Measurements from ENCODE around the gene RANBP3.
A peak's percentile ranks its signal among the peaks of the same experiment; 100 is the strongest.
"Not testable (repeated sequence)": the region's sequence is repeated elsewhere in the genome, so short reads cannot be mapped to it uniquely, and the experiment has no call there.

RANBP3 gene

DNA sequence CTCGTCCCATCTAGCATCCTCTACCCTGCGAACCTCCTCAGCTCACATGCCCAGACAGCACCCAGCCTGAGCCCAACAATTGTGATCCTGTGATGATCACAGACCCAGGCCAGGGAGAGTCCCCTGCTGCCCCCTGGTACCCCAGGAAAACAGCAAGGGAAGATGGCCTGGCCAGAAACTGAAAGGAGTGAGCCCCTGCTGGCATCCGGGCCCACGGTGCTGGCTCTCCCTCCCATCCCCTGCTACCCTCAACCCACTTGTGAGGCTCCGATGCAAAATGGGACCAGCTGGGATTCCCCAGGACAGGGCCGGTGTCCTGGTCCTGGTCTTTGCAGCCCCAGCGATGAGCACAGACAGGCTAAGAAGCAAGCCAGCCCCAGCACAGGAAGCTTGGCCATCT is 14.1 kb downstream of the RANBP3 start:
- no peak for DNase-seq

DNA sequence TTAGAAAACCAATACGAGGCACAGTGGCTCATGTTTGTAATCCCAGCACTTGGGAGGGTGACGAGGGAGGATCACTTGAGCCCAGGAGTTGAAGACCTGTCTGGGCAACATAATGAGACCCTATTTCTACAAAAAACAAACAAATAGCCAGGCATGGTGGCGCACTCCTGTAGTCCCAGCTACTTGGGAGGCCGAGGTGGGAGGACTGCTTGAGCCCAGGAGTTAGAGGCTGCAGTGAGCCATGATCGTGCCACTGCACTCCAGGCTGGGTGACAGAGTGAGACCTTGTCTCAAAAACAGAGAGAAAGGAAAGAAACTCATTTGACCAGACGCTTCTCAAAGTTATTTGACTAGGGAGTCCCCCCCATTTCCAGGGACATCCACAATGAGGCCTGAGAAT is 14.7 kb downstream of the RANBP3 start:
- DNase-seq, result not testable (repeated sequence)

DNA sequence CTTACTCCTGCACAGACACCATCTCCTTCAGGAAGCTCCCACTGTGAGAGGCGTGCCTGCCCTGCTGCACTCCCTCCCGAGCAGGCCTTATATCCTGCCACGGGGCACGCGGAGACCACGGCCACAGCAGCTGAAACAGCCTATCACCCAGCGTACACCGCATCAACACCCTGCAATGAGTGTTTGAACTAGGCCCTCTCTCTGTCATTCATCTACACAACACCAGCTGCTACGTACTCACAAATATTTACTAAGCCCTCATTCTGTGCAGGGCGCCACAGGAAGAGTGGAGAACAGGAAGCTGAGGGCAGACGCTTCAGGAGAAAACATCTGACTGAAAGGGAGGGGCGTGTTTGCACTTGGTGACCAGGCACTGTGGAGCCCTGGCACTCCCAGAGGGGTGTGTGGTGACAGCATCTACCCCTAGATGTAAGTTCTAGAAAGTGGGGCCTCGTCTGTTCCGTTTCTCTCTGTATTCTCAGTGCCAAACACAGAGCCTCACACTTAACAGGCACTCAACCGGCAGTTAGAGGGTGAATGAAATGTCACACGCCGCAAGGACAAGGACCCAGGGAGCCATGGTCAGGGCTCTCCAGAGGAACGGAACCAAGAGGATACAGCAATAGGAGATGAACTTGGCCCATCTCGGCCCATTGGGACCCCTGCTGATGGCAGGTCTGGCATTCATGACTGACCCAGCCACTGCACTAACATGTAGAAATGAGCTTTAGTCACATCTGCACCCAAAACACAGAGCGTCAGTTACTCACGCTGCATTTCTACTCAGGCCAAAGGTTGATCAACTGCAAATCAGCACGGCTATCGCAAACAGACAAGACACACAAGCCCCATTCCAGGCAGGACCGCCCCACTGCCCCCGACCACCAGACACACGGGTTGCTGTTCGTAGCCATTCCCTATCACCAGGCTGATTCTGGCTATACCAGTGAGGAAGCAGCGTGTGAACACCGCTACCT is 15.7 kb downstream of the RANBP3 start:
- peak; percentile 69 for DNase-seq

DNA sequence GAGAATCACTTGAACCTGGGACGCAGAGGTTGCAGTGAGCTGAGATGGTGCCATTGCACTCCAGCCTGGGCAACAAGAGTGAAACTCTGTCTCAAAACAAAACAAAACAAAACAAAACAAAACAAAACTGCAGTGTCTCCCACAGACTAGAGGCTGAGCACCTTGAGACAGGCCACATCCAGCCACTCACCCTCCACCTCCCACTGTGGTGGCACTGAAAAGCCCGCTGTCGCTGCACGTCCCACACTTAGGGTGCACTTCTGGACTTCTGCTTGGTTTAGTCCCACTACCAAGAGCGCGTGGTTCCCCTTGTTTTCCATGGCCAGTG is 16.3 kb downstream of the RANBP3 start:
- DNase-seq, result not testable (repeated sequence)

DNA sequence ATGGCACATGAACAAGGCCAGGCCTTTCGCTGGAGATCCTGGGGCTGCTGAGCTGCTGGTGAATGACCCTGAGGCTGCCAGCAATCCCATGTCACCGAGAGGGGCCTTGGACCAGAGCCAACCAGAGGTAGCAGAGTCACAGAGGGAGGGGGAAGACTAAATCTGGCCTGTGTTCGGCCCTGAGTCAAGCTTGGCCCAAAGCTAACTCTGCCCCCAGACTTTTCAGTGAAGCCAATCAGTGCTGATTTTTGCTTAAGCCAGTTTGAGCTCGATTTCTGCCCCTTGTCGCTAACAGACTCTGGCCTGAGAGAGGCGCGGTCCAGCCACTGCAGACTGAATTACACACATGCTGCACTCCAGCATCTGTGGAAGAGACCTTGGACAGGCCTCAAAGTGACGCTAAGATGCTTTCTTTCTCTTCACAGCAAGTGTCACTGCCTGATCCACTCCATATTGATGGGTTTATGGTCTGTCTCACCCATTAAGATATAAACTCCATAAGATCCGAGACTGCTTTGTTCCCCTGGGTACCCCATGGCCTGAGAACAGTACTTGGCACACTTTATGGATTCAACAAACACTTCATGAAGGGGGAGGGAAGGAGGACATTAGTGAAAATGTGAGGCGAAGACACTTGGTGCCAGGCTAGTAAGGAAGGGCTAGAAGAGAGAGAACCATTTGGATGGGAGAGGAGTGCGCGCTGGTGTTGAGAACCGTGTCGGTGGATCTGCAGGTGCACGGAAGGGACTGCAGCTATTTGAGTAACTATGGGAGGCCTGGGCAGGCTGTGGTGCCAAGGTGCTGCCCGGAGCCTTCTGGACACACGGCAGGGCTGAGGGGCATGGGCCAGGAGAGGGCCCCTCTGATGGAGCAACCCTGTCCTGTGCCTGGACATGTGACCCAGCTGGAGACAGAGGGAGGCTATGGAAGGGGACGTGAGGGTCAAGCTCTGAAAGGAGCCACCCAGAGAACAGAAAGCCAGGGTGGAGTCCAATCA is 17.6 kb downstream of the RANBP3 start:
- DNase-seq, result no peak

DNA sequence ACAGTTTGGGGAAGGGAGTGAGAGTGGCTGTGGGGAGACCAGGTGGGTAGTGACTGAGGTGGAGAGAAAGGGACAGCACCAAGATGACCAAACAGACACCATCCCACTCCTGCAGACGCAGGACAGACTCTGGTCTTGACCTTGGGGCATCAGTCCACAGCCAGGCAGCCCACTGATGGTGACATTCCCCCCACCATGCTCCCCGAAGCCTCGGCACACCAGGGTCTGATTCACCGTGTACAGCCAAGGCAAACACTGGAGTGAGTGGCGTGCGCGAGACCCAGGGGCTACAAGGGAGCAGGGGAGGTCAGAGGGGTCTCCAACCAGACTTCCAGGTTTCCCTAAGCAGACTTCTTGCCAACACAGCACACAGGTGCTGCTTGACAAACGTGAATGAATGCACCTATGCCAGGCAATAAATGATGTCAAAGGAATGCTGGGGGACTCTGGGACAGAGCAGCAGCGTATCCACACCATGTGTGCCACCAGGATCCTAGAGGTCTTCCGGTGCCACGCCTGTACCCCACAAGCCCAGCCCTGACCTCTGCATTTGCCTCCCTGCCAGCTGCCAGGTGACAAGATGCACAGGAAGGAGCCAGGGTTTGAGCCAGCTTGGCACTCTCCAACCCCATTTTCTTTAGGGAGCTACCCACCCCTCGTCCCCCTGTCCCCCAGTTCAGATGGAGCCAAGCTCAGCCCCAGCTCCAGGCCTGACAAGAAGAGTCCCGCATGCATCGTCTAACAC is 18.5 kb downstream of the RANBP3 start:
- DNase-seq, result no peak

DNA sequence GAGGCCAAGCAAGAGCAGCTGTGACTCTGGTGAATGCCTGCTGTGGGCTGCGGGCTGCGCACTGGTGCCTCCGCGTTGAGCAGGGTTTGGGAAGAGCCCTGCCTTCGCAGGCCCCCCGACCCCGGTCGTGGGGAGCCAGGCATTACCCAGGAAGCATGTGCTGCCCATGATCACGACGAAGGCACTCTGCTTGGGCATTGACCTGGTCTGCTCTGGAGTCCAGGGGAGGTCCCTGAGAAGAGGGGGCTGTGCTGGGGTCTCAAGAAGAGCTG is 19.2 kb downstream of the RANBP3 start:
- DNase-seq, result no peak

DNA sequence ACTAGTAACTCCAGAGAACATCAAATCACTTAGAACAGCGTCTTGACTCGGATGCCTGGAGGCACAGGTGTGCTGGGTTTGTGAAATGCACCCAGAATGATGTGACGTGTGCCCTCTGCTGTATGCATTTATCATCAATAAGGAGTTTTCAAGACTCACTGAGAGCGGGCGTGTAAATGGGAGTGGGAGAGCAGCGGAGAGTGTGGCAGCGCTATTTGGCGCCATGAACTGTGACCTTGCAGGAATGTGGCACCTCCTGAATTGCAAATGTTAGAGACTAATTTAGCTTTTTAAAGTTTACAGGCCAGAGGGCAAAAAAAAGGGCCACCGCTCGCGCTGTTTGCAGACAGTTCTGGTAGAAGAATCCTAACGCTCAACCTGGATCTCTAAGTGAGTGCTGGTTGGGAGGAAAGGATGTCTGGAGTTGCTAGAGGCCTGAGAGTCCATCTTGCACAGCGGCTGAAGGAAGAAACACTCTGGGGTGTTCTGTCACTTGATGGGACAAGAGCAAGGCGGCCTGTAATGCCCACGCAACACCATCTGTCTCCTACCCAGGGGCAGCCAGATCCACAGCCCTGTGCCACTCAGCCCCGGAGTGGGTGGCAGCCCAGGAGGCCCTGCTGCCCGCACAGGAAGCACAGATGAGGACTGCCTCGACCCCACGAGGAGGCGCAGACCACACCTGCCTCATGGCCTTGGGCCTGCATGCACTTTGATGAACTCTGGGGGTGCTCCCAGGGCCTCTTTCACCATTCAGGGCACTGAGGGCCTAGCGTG is 19.7 kb downstream of the RANBP3 start:
- no peak for DNase-seq

DNA sequence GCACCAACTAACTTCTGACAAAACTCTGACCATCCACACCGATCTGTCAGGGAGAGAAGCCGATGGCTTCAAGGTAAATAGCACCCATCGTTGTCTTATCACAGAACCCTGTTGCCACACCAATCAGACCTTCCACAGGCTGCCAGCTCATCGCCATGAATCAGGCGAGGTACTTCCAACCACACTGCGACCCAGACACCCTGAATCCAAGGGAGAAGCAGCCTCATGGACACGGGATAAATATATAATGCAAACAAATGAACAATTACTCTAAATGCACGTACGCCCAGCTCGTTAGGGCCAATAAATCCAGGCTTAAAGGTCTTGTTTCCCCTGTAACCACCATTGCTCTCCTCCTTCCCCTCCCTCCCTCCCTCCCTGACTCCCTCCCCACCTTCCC is 20.8 kb downstream of the RANBP3 start:
- no peak for DNase-seq

DNA sequence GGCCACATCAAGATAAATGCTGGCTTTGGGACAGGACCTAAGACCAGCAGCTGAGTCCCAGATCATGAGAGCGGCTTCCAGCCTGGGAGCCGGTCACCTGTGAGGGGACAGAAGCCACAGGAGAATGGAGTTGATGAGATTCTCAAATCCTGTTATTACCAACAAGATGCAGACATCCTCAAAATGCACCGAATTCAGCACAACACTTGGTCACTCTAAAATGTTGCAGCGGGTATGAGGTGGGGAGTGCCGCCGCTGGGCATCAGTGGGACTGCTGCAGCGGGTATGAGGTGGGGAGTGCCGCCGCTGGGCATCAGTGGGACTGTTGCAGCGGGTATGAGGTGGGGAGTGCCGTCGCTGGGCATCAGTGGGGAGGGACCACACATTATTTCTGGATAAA is 21.2 kb downstream of the RANBP3 start:
- no peak for DNase-seq

DNA sequence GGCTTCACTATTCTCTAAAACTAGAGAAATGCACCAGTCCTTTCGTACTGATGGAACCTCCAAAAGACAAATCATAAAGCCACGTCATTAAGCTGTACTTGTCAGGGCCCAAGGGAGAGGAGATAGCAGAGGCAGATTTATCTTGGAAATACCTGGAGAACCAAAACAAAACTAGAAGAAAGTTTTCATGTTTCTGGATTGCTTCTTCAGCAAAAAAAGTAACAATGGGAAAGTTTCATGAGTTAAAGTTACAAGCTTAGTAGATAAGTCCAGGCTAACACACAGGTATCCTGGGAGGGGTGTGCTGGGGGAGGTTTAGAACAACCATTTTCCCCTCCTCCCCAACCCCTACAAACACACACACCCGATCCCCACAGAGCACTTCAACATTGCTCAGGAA is 21.6 kb downstream of the RANBP3 start:
- no peak for DNase-seq

DNA sequence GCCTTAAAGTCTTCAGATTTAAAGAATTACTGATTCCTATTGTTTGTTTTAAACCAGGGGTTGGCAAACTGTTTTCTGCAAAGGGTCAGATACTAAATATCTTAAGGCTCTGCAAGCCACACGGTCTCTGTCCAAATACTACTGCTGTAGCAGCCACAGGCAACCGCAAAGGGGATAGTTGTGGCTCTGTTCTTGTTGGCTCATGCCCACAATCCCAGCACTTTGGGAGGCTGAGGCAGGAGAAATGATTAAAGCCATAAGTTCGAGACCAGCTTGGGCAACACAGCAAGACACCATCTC is 22.4 kb downstream of the RANBP3 start:
- no peak for DNase-seq

DNA sequence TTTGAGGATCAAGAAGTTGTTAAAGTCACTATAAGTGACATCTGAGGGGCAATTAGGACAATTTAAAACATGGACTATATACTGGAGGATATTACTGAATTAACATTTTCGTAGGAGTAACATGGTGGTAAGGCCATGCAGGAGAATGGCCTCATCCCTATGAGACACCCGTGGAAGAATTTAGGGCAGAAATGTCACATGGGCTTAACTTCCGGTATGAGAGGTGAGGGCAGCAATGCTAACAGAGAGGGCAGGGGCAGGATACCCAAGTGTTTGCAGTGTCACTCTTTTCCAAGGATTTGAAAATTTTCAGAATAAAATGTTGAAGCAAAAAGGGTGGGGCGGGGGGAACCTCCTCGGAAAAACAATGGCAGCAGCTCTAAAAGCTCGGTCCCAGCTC is 23.6 kb downstream of the RANBP3 start:
- no peak for DNase-seq

DNA sequence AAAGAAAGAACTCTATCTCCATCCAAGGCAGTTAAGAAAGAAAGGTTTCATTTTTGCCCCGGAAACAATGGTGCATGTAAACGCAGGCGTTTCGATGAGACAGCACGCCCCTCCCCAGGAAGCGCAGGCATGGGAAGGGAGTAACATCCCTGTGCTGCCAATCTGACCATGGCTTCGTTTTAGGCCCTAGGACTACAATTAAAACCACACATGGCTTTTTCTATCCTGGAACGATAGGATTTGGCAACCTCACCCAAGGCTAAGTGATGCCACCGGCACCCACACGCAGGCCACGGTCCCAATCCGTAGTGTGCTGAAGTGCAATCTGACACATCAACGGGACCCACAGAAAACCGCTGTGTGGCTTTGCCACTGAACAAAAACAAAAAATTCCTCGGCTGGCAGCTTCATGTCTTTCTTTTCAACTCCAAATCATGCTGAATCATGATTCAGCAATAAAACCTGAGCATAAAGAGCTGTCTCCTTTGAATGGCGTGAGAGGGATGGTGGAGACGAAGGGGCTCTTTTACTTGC is 24.2 kb downstream of the RANBP3 start:
- DNase-seq, result peak; percentile 67

DNA sequence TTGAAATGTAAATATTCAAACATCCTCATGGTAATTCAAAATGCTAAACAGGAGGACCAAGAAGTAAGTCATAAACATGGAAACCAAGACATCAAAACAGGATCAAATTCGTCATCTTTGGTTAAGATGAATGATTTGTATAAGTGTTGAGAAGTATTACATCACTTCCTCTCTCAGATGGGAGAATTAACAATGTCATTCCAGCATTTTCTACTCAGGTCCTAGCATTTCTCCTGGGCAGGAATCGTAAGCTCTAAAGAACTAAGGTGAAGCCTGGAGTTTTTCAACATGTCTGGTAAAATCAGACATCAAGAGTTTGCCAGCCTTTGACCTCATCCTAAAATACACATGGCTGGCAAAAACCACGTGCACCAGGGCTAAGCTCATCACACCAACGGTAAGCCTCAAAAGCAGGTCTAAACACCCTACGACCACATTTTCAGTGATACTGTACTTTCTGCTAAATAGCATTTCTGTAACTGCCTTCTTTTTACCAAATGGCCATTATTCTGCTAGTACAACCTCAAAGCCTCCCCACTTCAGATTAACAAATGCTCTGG is 24.8 kb downstream of the RANBP3 start:
- DNase-seq, result no peak

DNA sequence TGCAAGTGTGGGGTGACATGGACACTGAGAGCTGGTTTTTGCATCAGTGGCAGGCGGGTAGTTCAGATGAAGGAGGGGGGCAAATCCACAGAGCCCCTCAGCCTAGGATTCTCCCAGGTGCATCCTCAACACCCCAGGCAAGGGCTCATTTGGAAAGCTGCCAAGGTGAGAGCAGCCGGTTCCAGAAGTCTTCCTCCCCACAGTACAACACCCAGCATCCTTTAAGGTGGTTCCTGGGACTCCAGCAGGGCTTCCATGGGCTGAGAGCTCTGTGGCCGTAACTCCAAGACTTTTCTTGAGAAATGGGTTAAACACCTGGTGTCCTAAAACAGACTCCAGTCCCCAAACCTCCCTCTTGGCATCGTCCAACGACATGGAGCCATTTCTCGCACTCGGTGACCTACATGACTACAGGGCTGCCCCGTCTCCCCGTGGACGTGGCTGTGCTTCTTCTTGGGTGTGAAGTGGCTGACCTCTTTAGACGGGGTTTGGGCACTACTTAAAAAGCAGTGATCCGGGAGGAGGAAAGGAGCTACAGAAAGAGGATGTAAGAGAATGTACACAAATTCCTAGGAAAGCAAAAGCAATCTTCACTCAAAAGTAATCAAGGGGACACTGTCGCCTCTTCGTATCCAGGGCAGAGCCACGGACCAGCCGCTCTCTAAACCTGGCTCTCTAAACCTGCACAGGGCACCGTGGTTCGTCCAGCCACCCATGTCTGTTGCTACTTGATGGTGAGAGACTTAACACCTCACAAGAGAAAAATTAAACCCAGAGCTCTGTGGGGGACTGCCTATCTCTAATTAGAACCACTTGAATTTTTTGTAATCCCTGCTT is 25.5 kb downstream of the RANBP3 start:
- DNase-seq, result no peak

DNA sequence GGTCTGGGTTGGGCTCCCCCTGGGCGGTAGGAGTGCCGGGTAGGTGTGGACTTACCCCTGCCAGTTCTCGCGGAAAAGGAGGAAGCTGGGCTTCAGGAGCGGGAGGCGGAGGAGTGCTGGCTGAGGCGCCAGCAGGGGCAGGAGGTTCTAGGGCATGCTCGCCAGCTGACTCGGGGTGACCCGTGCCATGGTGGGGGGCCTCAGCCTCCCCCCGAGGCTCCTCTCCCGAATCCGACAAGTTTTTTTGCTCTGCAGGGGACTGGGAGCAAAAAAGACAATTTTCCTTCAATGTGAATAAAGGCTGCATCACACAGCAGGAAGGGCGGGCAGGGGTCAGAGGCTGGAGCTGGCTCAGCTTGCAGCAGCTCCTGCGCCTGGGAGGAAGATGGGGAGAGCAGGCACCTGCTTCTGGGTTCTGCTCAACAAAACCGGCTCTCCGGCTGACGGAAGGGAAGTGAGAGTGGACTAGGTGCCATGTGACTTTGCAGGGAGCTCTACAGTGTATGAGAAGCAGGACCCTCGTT is 26.5 kb downstream of the RANBP3 start:
- DNase-seq, result no peak

DNA sequence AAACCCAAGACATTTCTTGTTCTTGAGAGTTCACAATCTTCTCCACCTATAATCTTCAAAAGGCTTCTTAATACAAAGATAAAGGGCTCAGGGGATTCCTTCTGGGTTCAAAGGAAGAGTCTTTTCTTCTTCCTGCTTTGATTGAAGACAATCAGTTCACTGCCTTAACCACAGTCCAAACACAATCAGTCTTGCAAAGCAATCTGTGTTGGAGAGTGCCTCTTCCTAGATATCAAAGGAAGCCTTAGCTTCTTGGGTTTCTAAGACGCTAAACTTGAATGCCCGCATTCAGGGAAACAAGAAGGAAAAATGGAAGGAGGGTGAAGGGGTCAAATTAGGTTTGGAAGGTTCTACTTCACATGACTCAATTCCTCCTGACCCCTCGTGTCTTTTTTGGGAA is 27.2 kb downstream of the RANBP3 start:
- DNase-seq, result no peak

DNA sequence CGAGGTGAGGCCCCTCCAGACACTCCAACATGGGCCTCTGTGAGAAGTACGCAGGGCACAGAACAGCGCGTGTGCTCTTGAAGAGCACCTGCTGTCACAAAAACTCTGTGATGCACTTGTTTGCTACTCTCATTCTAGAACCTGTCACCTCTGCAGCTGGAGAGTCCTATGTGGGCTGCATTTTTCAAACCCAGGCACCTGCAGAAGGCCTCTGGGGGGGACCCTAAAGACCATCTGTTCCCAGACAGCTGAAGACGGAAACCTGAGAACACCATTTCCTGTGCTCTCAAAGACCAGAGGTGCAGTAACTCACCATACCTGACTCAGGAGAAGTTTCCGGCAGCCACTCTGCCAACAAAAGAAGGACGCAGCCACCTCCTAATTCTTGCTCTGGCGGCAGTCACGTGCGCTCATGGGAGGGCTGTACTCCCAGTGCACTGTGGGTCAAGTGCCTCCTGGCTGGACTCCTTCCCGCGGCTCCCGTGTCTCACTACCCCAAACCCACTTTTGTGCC is 28.1 kb downstream of the RANBP3 start:
- DNase-seq, result peak; percentile 69

DNA sequence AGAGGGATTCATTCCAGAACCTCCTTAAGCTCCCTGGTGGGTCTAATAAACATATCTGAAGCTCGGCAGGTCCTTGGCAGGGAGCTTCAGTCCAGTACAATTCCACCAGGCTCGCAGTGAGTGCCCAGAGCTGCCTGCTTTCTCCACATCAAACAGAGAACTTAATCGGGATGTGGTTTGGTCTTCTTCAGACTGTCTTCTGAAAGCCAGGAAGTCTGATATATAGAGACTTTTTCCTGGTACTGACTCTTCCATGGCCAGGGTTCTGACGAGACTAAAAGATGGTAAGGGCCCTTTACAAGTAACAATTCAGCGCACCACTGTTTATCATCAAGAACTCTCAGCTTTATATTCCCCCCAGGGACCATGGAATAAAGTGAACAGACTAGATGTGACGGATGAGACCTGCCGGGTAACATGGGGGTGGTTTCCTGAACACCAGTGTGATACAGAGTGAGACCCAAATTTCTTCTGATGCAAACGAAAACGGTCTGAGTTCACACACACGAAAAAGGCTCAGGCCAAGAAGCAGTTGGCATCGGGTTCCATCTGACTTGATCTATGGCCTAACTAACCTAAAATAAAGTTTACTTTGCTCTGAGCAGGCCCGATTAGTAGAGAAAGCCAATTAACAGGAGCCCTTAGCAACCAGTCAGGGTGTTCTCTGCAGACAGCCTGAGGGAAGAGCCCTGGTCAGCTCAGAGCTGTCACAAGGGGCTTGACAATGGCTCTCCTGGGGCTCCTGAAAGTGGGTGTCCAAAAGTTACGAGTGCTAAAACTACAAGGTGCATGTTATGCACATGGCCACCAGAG is 29.0 kb downstream of the RANBP3 start:
- DNase-seq, result no peak

Data from activated CD8-positive, alpha-beta memory T cell treated with anti-CD3 and anti-CD28 coated beads for 24 hours (primary cell).